Astrocyte (in vitro differentiated cells and primary cell): ENCODE results near the gene MGAT5. TPM values are rescaled to one million over a fixed set of nuclear protein-coding genes. Genes with fewer than 3 reads are reported as not detected.

Source experiments
- DNase-seq: peaks from one replicate; pipeline ENCODE4 v3.0.0-alpha.2; 2010; ENCODE audit warnings: low read depth
- FAIRE-seq: peaks from 2 replicates; lab custom pipeline; 2011; peaks lifted over from hg19 to GRCh38; lab: Jason Lieb, UNC
- H2AFZ ChIP-seq: 2 replicates; pipeline ENCODE4 v1.6.0; 2012; ENCODE audit warnings: low read depth, low read length, inconsistent platforms
- H3K27ac ChIP-seq: 2 replicates; pipeline ENCODE4 v1.5.1; 2011; ENCODE audit warnings: low read depth, low read length, inconsistent platforms
- H3K27me3 ChIP-seq: 2 replicates; pipeline ENCODE4 v1.6.0; 2011; ENCODE audit warnings: low read length, inconsistent platforms; ENCODE audit not compliant: insufficient read depth
- H3K36me3 ChIP-seq: 2 replicates; pipeline ENCODE4 v1.5.1; 2011; ENCODE audit warnings: low read length, inconsistent platforms; ENCODE audit not compliant: insufficient read depth
- H3K4me1 ChIP-seq: 2 replicates; pipeline ENCODE4 v1.5.1; 2011; ENCODE audit warnings: low read length, inconsistent platforms; ENCODE audit not compliant: insufficient read depth
- H3K4me2 ChIP-seq: 2 replicates; pipeline ENCODE4 v1.6.0; 2012; ENCODE audit warnings: low read length, inconsistent platforms
- H3K4me3 ChIP-seq: 2 replicates; pipeline ENCODE4 v1.5.1; 2011; ENCODE audit warnings: low read depth, mild to moderate bottlenecking, low read length, inconsistent platforms; ENCODE audit not compliant: insufficient read depth
- H3K79me2 ChIP-seq: 2 replicates; pipeline ENCODE4 v1.6.0; 2012; ENCODE audit warnings: mild to moderate bottlenecking, low read length, inconsistent platforms; ENCODE audit not compliant: insufficient read depth
- H3K9ac ChIP-seq: 2 replicates; pipeline ENCODE4 v1.6.0; 2012; ENCODE audit warnings: mild to moderate bottlenecking, low read length, inconsistent platforms
- H3K9me3 ChIP-seq: 2 replicates; pipeline ENCODE4 v1.5.1; 2012; ENCODE audit warnings: low read depth, mild to moderate bottlenecking, low read length, inconsistent platforms; ENCODE audit not compliant: insufficient read depth
- H4K20me1 ChIP-seq: 2 replicates; pipeline ENCODE4 v1.6.0; 2012; ENCODE audit warnings: low read length, inconsistent platforms; ENCODE audit not compliant: insufficient read depth
- H3K27ac Mint-ChIP-seq: one replicate; pipeline ENCODE4 v1.8.0; 2021; ENCODE audit warnings: mild to moderate bottlenecking, mixed read lengths; ENCODE audit not compliant: unreplicated experiment
- H3K27me3 Mint-ChIP-seq: one replicate; pipeline ENCODE4 v1.8.0; 2021; ENCODE audit warnings: low read depth, mixed read lengths; ENCODE audit not compliant: unreplicated experiment
- H3K36me3 Mint-ChIP-seq: one replicate; pipeline ENCODE4 v1.8.0; 2021; ENCODE audit warnings: low read depth, mixed read lengths; ENCODE audit not compliant: unreplicated experiment
- H3K4me1 Mint-ChIP-seq: one replicate; pipeline ENCODE4 v1.8.0; 2021; ENCODE audit warnings: low read depth, mixed read lengths; ENCODE audit not compliant: unreplicated experiment
- H3K4me3 Mint-ChIP-seq: one replicate; pipeline ENCODE4 v1.8.0; 2021; ENCODE audit warnings: mild to moderate bottlenecking, moderate library complexity, mixed read lengths; ENCODE audit not compliant: unreplicated experiment
- H3K9me3 Mint-ChIP-seq: one replicate; pipeline ENCODE4 v1.8.0; 2021; ENCODE audit warnings: mild to moderate bottlenecking, mixed read lengths; ENCODE audit not compliant: unreplicated experiment
- EZH2 ChIP-seq: IDR thresholded peaks from 2 replicates; pipeline ENCODE4 v1.6.1; 2012; ENCODE audit warnings: mild to moderate bottlenecking, low read length, inconsistent platforms; ENCODE audit not compliant: insufficient read depth
- total RNA-seq: library from RNA; stranded (reverse); gene quantifications from 2 replicates; pipeline ENCODE4 v1.2.1, GENCODE V29; 2021
- TF ChIP-seq, protein P1 (sequence below): IDR thresholded peaks from 2 replicates; pipeline ENCODE4 v1.5.1; 2011; ENCODE audit warnings: low read depth, mild to moderate bottlenecking, inconsistent platforms, low read length, moderate library complexity; ENCODE audit not compliant: insufficient read depth

Gene MGAT5
- total RNA-seq, 1 donor from 2014 or later: 80.2 TPM

DNA sequence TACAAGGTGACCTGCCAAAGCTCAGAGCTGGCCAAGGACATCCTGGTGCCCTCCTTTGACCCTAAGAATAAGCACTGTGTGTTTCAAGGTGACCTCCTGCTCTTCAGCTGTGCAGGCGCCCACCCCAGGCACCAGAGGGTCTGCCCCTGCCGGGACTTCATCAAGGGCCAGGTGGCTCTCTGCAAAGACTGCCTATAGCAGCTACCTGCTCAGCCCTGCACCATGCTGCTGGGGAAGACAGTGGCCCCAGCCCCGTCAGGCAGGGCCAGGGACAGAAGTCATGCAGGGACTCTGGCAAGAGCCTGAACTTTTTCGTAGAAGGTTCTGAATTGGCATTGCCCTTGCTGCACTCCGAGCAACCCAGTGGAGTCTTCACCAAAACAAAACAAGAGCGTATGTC is 194.8 kb downstream of the MGAT5 start:
- Histone ChIP-seq H3K36me3 (no peaks in the 10 kb centered on the region), H2AFZ (no peak overlapping the region), H3K4me2 (no peak overlapping the region), H3K9me3 (no peaks in the 10 kb centered on the region), H3K4me3 (no peak overlapping the region), H4K20me1 (no peaks in the 10 kb centered on the region), H3K9ac (no peak overlapping the region), H3K27me3 (no peaks in the 10 kb centered on the region), H3K4me1 (peaks cover 11% of the 10 kb centered on the region), H3K79me2 (no peaks in the 10 kb centered on the region), H3K27ac (no peak overlapping the region)
- FAIRE-seq (no peak), DNase-seq (no peak)
- Mint-ChIP-seq H3K4me1 (peaks cover 14% of the 10 kb centered on the region), H3K4me3 (no peak overlapping the region), H3K27me3 (no peaks in the 10 kb centered on the region), H3K36me3 (peaks cover 10% of the 10 kb centered on the region), H3K27ac (no peak overlapping the region), H3K9me3 (no peaks in the 10 kb centered on the region)
- no peak for TF ChIP-seq EZH2
- TF ChIP-seq, protein P1, sequence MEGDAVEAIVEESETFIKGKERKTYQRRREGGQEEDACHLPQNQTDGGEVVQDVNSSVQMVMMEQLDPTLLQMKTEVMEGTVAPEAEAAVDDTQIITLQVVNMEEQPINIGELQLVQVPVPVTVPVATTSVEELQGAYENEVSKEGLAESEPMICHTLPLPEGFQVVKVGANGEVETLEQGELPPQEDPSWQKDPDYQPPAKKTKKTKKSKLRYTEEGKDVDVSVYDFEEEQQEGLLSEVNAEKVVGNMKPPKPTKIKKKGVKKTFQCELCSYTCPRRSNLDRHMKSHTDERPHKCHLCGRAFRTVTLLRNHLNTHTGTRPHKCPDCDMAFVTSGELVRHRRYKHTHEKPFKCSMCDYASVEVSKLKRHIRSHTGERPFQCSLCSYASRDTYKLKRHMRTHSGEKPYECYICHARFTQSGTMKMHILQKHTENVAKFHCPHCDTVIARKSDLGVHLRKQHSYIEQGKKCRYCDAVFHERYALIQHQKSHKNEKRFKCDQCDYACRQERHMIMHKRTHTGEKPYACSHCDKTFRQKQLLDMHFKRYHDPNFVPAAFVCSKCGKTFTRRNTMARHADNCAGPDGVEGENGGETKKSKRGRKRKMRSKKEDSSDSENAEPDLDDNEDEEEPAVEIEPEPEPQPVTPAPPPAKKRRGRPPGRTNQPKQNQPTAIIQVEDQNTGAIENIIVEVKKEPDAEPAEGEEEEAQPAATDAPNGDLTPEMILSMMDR: no peak

DNA sequence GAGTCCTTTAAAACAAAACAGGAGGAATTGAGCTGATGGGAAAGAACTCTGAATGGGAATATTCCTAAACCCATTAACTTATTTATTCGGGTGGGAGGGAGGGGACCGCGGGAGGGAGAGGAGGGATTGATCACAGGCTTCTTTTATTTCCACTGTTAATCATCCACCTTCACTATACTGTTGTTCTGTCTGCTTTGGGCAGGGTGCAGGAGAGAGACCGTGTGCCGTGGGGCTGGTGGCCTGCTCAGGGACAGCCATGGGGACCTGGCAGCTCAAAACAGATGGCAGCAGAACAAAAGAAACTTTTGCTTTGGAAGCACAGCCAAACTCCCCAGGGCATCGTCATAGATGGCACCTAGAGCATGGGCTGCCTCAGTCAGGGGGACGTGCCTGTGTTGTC is 195.3 kb downstream of the MGAT5 start:
- no peaks in the 10 kb centered on the region for H3K27me3 Mint-ChIP-seq
- H3K36me3 Mint-ChIP-seq: peaks cover 14% of the 10 kb centered on the region
- FAIRE-seq: no peak

More for the DNA sequence above, 195.3 kb downstream of the MGAT5 start:
- H4K20me1 ChIP-seq: no peaks in the 10 kb centered on the region
- Mint-ChIP-seq H3K4me1 (peaks cover 14% of the 10 kb centered on the region), H3K4me3 (no peak overlapping the region), H3K9me3 (no peaks in the 10 kb centered on the region), H3K27ac (no peak overlapping the region)
- H3K9me3 ChIP-seq: no peaks in the 10 kb centered on the region
- no peak overlapping the region for H3K4me2 ChIP-seq
- no peak overlapping the region for H3K9ac ChIP-seq
- no peak overlapping the region for H2AFZ ChIP-seq
- H3K4me1 ChIP-seq: peaks cover 11% of the 10 kb centered on the region
- DNase-seq: no peak
- no peak overlapping the region for H3K27ac ChIP-seq
- no peaks in the 10 kb centered on the region for H3K27me3 ChIP-seq
- H3K36me3 ChIP-seq: no peaks in the 10 kb centered on the region
- no peak for TF ChIP-seq EZH2
- TF ChIP-seq, protein P1: no peak
- H3K79me2 ChIP-seq: no peaks in the 10 kb centered on the region
- H3K4me3 ChIP-seq: no peak overlapping the region
